Hepatocyte (in vitro differentiated cells): ENCODE data around the gene TUBA8. TPM values are rescaled to one million over a fixed set of nuclear protein-coding genes. Genes with fewer than 3 reads are reported as not detected.
A peak's percentile ranks its signal among the peaks of the same experiment; 100 is the strongest.

Experiments
- DNase-seq: peaks from one replicate; pipeline ENCODE4 v3.0.0-alpha.2; 2016; ENCODE audit warnings: low spot score
- H2AFZ ChIP-seq: fragments of 200-600 bp; sonication (generic); 2 replicates; pipeline ENCODE4 v1.6.0; 2016; ENCODE audit warnings: antibody characterized with exemption, mild to moderate bottlenecking
- H3K27ac ChIP-seq: fragments of 200-600 bp; sonication (generic); 2 replicates; pipeline ENCODE4 v1.5.1; 2016; ENCODE audit warnings: mild to moderate bottlenecking
- H3K27me3 ChIP-seq: fragments of 200-600 bp; sonication (generic); 2 replicates; pipeline ENCODE4 v1.6.1; 2016
- H3K36me3 ChIP-seq: fragments of 200-600 bp; sonication (generic); replicated peaks from 2 replicates; pipeline ENCODE4 v1.5.1; 2016; ENCODE audit warnings: low read depth; ENCODE audit not compliant: insufficient read depth
- H3K4me1 ChIP-seq: fragments of 200-600 bp; sonication (generic); 2 replicates; pipeline ENCODE4 v1.5.1; 2016; ENCODE audit warnings: mild to moderate bottlenecking, moderate library complexity; ENCODE audit not compliant: insufficient read depth
- H3K4me2 ChIP-seq: fragments of 200-600 bp; sonication (generic); 2 replicates; pipeline ENCODE4 v1.6.0; 2016
- H3K4me3 ChIP-seq: fragments of 200-600 bp; sonication (generic); 2 replicates; pipeline ENCODE4 v1.5.1; 2016; ENCODE audit warnings: mild to moderate bottlenecking
- H3K79me2 ChIP-seq: fragments of 200-600 bp; sonication (generic); 2 replicates; pipeline ENCODE4 v1.6.0; 2017; ENCODE audit warnings: mild to moderate bottlenecking
- H3K9me2 ChIP-seq: fragments of 200-600 bp; sonication (generic); replicated peaks from 2 replicates; pipeline ENCODE4 v1.6.0; 2017; ENCODE audit warnings: mild to moderate bottlenecking; ENCODE audit not compliant: insufficient read depth
- H3K9me3 ChIP-seq: fragments of 200-600 bp; sonication (generic); 2 replicates; pipeline ENCODE4 v1.5.1; 2016; ENCODE audit warnings: low read depth, mild to moderate bottlenecking
- H4K20me1 ChIP-seq: fragments of 200-600 bp; sonication (generic); 2 replicates; pipeline ENCODE4 v1.6.0; 2016; ENCODE audit warnings: mild to moderate bottlenecking; ENCODE audit not compliant: insufficient read depth, poor library complexity, severe bottlenecking
- EZH2 ChIP-seq: fragments of 200-600 bp; sonication (generic); IDR thresholded peaks from 2 replicates; pipeline ENCODE4 v1.6.1; 2016; ENCODE audit warnings: antibody characterized with exemption, mild to moderate bottlenecking, borderline replicate concordance
- EZH2phosphoT487 ChIP-seq: fragments of 200-600 bp; sonication (generic); IDR thresholded peaks from one replicate; pipeline ENCODE4 v1.6.1; 2018; ENCODE audit warnings: antibody characterized with exemption, mild to moderate bottlenecking, low read depth, moderate library complexity; ENCODE audit not compliant: unreplicated experiment, severe bottlenecking
- WGBS: methylation state at CpG from one replicate; pipeline ENCODE4 v1.1.6; 2016; ENCODE audit warnings: low lambda C conversion rate; ENCODE audit errors: missing lambda C conversion rate; 5-methylcytosine and 5-hydroxymethylcytosine counted together
- polyA plus RNA-seq: library from polyadenylated mRNA; unstranded; fragments of >200 nt; fragmentation: Nextera tagmentation; extraction: Ambion mirVana; gene quantifications from 2 replicates; pipeline ENCODE4 v1.2.1, GENCODE V29; 2016
- total RNA-seq: library from RNA; depleted of rRNA; stranded (reverse); fragments of >200 nt; gene quantifications from 2 replicates; pipeline ENCODE4 v1.2.3, GENCODE V29; 2014
- TF ChIP-seq, protein P1 (sequence below): fragments of 200-600 bp; sonication (generic); IDR thresholded peaks from 2 replicates; pipeline ENCODE4 v1.5.1; 2016; ENCODE audit warnings: antibody characterized with exemption, mild to moderate bottlenecking; ENCODE audit not compliant: poor library complexity

The TUBA8 gene
- total and polyA plus RNA-seq, 2 experiments from 2014 or later = 0.46 to 1.5 TPM

DNA sequence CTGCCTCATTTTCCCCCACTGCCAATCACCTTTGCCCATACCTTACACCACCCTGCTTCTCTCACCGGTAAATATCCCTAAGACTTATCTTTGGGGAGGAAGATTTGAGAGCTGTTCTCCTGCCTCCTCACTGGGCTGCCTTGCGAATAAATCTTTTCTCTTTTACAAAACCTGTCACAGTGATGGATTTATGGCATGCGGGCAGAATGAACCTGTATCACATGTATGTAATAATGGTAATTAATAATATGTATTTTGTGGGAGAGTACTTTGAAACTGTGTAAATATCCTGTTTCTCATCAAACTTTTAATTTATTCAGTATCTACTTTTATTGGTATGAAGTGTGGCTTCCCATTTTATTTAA is 35.8 kb downstream of the TUBA8 start:
- Histone ChIP-seq H3K4me2 (no peak overlapping the region), H3K4me1 (no peaks in the 10 kb centered on the region), H3K36me3 (no peaks in the 10 kb centered on the region), H3K27me3 (no peaks in the 10 kb centered on the region), H3K79me2 (no peaks in the 10 kb centered on the region), H4K20me1 (no peaks in the 10 kb centered on the region), H3K27ac (no peak overlapping the region), H2AFZ (no peak overlapping the region), H3K9me3 (no peaks in the 10 kb centered on the region), H3K9me2 (no peaks in the 10 kb centered on the region), H3K4me3 (no peak overlapping the region)
- no peak for DNase-seq
- no peak for TF ChIP-seq EZH2phosphoT487
- TF ChIP-seq, protein P1, sequence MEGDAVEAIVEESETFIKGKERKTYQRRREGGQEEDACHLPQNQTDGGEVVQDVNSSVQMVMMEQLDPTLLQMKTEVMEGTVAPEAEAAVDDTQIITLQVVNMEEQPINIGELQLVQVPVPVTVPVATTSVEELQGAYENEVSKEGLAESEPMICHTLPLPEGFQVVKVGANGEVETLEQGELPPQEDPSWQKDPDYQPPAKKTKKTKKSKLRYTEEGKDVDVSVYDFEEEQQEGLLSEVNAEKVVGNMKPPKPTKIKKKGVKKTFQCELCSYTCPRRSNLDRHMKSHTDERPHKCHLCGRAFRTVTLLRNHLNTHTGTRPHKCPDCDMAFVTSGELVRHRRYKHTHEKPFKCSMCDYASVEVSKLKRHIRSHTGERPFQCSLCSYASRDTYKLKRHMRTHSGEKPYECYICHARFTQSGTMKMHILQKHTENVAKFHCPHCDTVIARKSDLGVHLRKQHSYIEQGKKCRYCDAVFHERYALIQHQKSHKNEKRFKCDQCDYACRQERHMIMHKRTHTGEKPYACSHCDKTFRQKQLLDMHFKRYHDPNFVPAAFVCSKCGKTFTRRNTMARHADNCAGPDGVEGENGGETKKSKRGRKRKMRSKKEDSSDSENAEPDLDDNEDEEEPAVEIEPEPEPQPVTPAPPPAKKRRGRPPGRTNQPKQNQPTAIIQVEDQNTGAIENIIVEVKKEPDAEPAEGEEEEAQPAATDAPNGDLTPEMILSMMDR = no peak
- no peak for TF ChIP-seq EZH2
- WGBS = 87% methylated on average over 3 of the region's 3 CpGs

DNA sequence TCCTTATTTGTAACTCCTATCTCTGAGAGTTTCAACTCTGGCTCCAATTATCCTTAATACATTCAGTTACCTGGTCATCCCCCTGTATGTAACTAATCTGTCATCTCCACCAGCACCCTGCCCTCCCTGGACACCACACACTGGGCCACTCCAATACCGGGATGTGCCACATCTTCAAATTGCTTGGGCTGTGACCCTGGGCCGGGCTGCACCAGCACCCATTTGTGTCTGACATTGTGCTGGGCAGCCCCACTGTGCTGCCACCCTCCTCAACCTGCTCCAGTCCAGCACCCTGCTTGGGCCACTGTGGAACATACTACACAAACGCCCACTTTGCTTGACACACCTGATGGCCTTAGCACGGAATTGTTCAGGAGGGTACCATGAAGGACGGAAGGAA is 37.2 kb downstream of the TUBA8 start:
- Histone ChIP-seq H3K4me1 (no peaks in the 10 kb centered on the region), H3K4me3 (no peak overlapping the region), H3K79me2 (no peaks in the 10 kb centered on the region), H3K9me3 (no peaks in the 10 kb centered on the region), H3K27ac (no peak overlapping the region), H2AFZ (no peak overlapping the region), H3K27me3 (no peaks in the 10 kb centered on the region), H3K9me2 (no peaks in the 10 kb centered on the region), H4K20me1 (no peaks in the 10 kb centered on the region), H3K4me2 (no peak overlapping the region), H3K36me3 (no peaks in the 10 kb centered on the region)
- no peak for DNase-seq
- TF ChIP-seq, protein P1 = no peak
- no peak for TF ChIP-seq EZH2
- TF ChIP-seq EZH2phosphoT487 = no peak
- WGBS = 96% methylated on average over 5 of the region's 5 CpGs

DNA sequence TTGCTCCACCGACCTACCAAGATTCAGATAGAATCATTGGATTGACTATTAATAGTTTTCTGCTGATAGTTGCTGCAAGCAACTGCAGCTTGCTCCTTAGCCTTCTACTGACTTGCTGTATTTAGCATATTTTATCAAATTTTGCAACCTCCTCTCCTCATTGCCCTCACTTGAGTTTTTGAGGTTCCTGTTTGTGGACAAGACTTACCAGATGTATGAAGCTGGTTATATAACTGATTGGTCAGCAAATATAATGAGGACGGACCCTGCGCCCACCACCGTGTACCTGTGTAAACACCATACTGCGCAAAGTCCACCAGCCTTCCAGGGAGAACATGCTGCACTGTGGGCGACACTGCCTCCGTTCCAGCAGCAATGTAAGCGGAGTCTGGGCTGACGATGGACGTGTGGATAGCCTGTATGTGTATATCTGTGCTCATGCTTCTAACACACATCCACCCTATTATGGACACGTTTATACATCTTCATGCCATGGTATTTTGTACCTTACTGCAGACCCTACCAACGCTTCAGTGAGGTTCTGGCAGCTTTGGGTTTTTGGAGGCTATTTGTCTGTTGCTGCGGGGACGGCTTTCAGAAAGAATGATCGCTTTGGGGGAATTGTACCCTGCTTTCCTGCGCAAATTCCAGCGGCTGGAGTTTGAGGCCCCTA is 37.8 kb downstream of the TUBA8 start:
- Histone ChIP-seq H3K36me3 (no peaks in the 10 kb centered on the region), H4K20me1 (no peaks in the 10 kb centered on the region), H3K9me3 (no peaks in the 10 kb centered on the region), H2AFZ (no peak overlapping the region), H3K27ac (peak overlapping the region; percentile 75), H3K9me2 (no peaks in the 10 kb centered on the region), H3K79me2 (no peaks in the 10 kb centered on the region), H3K27me3 (no peaks in the 10 kb centered on the region), H3K4me3 (no peak overlapping the region), H3K4me1 (no peaks in the 10 kb centered on the region), H3K4me2 (peak overlapping the region; percentile 80)
- TF ChIP-seq EZH2phosphoT487 (no peak), EZH2 (no peak)
- TF ChIP-seq, protein P1 = no peak
- peak; percentile 19 for DNase-seq
- 85% methylated on average over 17 of the region's 17 CpGs for WGBS

DNA sequence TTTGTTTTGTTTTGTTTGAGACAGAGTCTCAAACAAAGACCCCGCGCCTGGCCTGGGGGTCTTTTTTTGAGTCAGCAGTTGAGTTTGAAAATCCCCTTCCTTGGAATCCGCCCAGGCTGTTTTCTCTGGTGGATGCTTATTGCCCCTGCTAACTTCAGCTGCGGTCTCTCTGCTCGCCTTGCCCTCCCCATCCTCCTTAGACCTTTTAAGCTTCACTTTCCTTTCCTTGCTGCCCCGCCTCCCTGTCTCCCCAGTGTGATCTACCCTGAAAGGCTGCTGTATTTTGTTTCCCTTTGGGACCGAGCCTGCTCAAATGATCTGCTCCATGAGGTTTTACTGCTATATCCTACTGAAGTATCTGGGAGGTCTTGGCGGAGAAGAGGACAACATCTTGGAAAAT is 41.9 kb downstream of the TUBA8 start:
- 93% methylated on average over 8 of the region's 8 CpGs for WGBS
- no peak overlapping the region for H3K27ac ChIP-seq

More for the DNA sequence above, 41.9 kb downstream of the TUBA8 start:
- Histone ChIP-seq H3K9me3 (no peaks in the 10 kb centered on the region), H3K4me1 (no peaks in the 10 kb centered on the region), H3K4me2 (no peak overlapping the region), H2AFZ (no peak overlapping the region), H3K79me2 (no peaks in the 10 kb centered on the region), H3K9me2 (no peaks in the 10 kb centered on the region), H3K4me3 (no peak overlapping the region), H3K27me3 (no peaks in the 10 kb centered on the region), H3K36me3 (no peaks in the 10 kb centered on the region), H4K20me1 (no peaks in the 10 kb centered on the region)
- DNase-seq = no peak
- TF ChIP-seq EZH2phosphoT487 = no peak
- TF ChIP-seq EZH2 = no peak
- TF ChIP-seq, protein P1 = no peak
